Measurements from ENCODE around the gene LNP1.
"Not testable (repeated sequence)": the region's sequence is repeated elsewhere in the genome, so short reads cannot be mapped to it uniquely, and the experiment has no call there.

The LNP1 gene

GRCh38 chr3:100429187-100429716 lies 27.9 kb downstream of the LNP1 start:
- no peak for DNase-seq

- DNase-seq = peak in 1 of 4 experiments; percentile 21
Observed at GRCh38 chr3:100436951-100437350, 35.6 kb downstream of the LNP1 start.

- DNase-seq = peak in 2 of 4 experiments; percentile 46 to 54
Observed at GRCh38 chr3:100437721-100438622, 36.6 kb downstream of the LNP1 start.

- no peak for DNase-seq
Observed at GRCh38 chr3:100438623-100438974, 37.3 kb downstream of the LNP1 start.

DNA sequence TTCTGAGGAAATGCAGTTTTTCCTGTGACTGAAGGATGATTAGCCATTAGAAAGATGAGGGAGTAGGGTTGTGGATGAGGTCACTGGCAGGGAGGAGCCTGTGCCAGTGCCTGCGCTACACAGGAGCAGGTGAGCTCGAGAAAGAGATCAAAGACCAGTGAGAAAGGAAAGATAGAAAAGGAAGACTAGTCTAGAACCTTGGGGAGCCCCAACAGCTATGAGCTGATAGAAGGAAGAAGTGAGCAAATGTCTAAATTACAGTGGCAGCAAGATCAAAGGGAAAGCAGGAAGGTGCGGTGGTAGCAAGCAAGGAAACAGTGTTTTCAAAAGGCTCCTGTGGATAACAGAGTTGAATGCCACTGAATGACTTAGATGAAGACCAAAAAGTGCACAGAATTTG lies 39.6 kb downstream of the LNP1 start:
- no peak for DNase-seq

- no peak for DNase-seq
Observed at GRCh38 chr3:100443690-100444089, 42.4 kb downstream of the LNP1 start.

DNA sequence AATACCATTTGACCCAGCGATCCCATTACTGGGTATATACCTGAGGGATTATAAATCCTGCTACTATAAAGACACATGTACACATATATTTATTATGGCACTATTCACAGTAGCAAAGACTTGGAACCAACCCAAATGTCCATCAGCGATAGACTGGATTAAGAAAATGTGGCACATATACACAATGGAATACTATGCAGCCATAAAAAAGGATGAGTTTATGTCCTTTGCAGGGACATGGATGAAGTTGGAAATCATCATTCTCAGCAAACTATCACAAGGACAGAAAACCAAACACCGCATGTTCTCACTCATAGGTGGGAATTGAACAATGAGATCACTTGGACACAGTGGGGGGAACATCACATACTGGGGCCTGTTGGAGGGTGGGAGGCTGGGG lies 45.7 kb downstream of the LNP1 start:
- DNase-seq = not testable (repeated sequence)

DNA sequence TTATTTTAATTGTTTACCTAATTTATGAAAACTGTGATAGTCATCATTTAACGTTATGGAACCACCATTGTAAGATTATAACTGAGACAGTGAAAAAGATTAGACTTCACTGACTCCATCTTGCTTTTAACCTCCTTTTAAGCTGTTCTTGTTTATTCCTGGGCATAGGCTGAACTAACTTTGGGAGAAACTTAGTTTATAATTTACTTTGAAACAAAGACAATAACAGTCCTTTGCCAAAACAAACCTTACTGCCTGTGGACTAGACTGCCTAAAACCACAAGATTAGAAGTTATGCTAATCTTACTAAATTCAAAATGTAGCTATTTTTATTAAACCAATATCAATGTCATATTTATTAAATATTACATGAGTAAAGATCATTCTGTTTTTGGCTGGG lies 46.7 kb downstream of the LNP1 start:
- no peak for DNase-seq

DNA sequence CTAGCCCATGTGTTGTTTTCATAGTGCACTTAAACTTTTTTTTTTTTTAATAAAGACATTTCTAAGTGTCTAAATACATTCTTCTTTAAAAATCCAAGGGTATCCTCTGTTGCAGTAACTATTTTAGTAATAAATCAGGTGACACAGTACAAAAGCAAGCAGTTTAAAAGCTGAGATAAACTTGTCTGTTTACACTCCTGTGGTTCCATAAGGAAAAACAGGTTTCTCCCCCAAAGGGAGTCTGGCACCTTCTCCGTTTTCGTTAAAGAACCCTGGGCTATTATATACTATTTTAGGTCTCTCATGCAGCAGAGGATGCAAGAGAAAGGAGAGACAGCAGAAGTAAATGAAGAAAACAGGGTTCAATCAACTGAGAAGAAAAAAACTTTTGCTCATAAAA lies 47.9 kb downstream of the LNP1 start:
- DNase-seq = no peak

GRCh38 chr3:100454677-100455076 lies 53.3 kb downstream of the LNP1 start:
- DNase-seq = no peak

DNA sequence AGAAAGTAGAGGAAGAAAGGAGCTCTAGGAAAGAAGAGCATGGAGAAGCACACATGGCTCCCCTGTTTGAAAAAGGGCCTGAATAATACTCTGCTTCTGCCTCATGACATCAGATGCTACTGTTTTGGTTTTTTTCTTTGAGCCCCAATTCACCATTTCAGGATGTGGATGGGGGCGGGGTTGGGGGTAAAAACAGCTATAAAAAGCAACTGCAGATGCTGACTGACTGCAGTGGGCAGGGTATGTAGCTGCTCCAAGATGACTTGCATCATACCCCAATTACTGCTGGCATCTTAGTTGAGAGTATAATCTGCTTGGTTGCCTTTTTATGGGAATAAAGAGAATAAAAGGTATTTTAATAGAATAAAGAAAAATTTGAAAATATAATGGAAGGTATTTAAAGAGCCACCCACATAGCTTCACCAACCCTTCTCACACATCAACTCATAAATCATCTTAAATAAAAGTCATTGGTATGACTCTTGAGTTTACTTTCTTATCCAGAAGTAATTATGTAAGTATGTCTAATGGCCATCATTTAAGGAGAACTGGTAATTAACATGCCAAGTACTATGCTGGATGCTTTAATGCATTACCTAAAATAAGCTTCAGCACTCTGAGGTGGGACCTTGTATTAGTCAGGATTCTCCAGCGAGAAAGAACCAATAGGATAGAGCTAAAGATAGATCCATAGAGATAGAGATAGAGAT lies 54.7 kb downstream of the LNP1 start:
- DNase-seq = peak in 1 of 4 experiments; percentile 3

GRCh38 chr3:100456745-100457144 lies 55.4 kb downstream of the LNP1 start:
- no peak for DNase-seq

GRCh38 chr3:100457811-100458210 lies 56.5 kb downstream of the LNP1 start:
- no peak for DNase-seq

GRCh38 chr3:100458814-100459213 lies 57.5 kb downstream of the LNP1 start:
- no peak for DNase-seq

DNA sequence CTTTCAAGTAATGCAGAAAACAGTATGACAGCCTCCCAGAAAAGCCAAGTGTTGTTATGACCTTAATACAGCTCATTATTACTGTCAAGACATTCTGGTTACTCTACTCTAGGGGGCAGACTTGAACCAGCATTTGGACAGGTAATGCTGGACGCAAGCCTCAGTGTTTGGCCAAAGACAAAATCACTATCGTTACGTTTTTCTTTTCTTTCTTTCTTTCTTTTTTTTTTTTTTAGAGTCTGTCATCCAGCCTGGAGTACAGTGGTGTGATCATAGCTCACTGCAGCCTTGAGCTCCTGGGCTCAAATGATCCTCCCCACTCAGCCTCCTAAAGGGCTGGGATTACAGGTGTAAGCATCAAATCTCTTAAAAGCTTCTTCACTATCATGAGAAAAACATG lies 61.7 kb downstream of the LNP1 start:
- peak; percentile 38 to 80 (median 62) for DNase-seq

- DNase-seq = no peak
Observed at GRCh38 chr3:100463646-100464155, 62.4 kb downstream of the LNP1 start.

DNA sequence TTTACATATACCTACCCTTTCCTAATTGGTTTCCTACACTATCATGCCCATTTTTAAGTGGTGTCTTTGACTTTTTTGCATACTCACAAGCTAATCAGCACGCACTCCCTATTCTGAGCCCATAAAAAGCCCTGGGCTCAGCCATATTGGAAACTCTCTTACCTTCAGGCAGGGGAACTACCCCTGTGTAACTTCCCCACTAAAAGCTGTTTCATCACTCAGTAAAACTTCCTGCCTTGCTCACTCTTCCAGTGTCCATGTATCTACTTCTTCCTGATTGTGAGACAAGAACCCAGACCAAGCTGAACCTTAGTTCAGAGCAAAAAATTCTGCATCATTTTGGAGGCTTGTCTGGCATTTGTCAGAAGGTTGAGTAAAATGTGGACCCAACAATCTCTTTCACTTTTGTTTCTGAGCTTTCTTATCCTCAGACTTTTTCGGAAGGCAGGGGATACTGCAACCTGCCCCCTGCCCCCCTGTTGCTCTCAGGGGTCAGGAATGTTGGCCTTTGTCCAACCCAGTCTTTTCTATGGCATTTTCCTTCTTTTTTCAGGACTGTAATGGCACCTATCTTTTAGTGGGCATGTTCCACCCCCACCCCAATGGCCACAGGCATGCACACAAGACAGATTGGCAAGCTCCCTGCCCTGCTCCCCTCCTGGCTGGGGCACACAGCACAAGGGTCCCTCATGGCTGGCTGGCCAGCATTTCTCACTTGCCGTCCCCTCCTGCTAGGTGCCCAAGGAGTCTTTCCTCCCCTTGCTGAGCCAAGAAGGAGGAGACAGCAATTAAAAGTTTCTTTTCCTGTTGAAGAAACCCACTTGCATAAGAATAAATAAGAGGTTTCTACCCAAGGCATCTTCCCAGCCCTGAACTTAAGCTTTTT lies 64.8 kb downstream of the LNP1 start:
- DNase-seq = peak in 3 of 4 experiments; percentile 30 to 57 (median 50)

DNA sequence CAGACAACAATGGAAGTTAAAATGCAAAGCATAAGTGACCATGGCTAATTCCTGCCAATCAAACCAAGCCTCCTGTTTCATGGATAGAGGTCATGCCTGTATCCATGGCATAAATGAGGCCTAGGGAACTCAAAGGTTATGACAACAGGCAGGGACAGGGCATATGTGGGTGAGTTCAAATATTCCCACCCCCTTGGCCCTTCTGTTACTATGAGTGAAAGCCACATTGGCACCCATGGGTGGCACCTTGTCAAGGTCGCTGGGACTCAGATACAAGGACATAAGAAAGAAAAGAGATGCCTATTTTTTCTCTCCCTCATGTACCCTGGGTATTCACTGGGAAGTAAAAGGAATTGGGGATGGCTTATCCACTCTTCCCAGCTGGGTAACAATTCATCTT lies 65.8 kb downstream of the LNP1 start:
- DNase-seq = no peak

GRCh38 chr3:100468676-100469075 lies 67.3 kb downstream of the LNP1 start:
- no peak for DNase-seq

- no peak for DNase-seq
Observed at GRCh38 chr3:100470951-100471350, 69.6 kb downstream of the LNP1 start.

DNA sequence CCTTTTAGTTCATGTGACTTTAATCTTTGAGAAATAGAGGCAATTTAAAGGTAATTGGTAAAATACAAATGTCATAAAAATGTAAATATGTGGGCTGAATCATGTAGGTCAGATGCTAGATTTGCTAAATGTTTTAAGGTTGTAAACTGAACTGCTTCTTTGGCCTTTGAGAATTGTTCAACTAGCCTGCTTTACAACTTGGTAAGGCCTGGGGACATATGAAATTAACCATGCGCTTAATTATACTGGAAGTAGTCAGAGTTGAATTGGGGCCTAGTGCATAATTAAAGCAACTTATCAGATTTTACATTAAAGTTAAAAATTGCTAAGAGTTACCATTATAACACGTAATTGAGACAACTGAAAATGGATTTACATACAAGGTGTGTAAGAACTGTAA lies 70.1 kb downstream of the LNP1 start:
- DNase-seq = no peak

GRCh38 chr3:100477851-100478360 lies 76.6 kb downstream of the LNP1 start:
- not testable (repeated sequence) for DNase-seq

Data from suppressor macrophage (primary cell).